ENCODE data around the gene RAB3IP. TPM values are rescaled to one million over a fixed set of nuclear protein-coding genes. Genes with fewer than 3 reads are reported as not detected.

RAB3IP gene
- total and polyA plus RNA-seq, 12 donors, result 14.2 to 33.3 (median 22.5) TPM

GRCh38 chr12:69824966-69825560 is 86.4 kb downstream of the RAB3IP start, which contains the start of gene MYRFL:
Gene MYRFL, plus strand, starts transcription at chr12:69825227. Its CDS starts 291 bp downstream, at chr12:69825518.
- intact Hi-C loops (cut with DNase I), result no loop called here
- ATAC-seq (no peak), DNase-seq (no peak)
- H3K27ac ChIP-seq, result no peak within 1 kb of the TSS
- no peaks in the 10 kb centered on the region for H3K9me3 ChIP-seq
- WGBS, 2 donors, result 79 to 85% methylated on average over 5 of the region's 5 CpGs
- H3K27me3 ChIP-seq, result peaks cover 0 to 7% (median 0%) of the 10 kb centered on the region in 7 donors
- peaks cover 0 to 19% (median 9%) of the 10 kb centered on the region in 9 donors for H3K4me1 ChIP-seq
- no peak within 1 kb of the TSS for H3K4me3 ChIP-seq
- H3K36me3 ChIP-seq, result no peaks in the 10 kb centered on the region
- TF ChIP-seq CTCF (IDR thresholded peaks at IDR 0.05), result no peak

DNA sequence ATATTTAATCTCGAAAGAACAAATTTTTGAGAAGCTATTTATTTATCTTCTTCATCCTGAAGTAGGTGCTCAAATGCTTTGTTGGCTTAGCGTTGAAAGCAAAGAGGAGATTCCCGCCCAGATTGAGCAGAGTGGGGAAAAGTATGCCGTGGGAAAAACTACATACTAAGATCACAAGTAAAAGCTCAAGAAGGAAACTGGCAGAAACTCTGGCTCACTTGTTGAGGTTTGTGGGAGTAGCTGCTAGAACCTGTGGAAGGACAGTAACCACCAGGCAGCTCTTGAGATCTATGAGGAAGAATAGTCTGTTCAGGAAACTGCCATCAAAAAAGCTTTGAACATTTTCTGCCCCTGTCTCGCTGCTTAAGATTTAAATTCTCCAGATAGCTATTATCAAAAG is 90.2 kb downstream of the RAB3IP start:
- TF ChIP-seq CTCF (IDR thresholded peaks at IDR 0.05), result no peak
- no peak for ATAC-seq
- Histone ChIP-seq H3K4me3 (no peak overlapping the region), H3K9me3 (no peaks in the 10 kb centered on the region), H3K36me3 (no peaks in the 10 kb centered on the region), H3K27me3 (peaks cover 0 to 7% (median 0%) of the 10 kb centered on the region in 7 donors), H3K27ac (no peak overlapping the region), H3K4me1 (no peaks in the 10 kb centered on the region)
- WGBS, 2 donors, result 69 to 71% methylated on average over 5 of the region's 5 CpGs
- intact Hi-C loops (cut with DNase I), result no loop called here
- DNase-seq, result no peak

GRCh38 chr12:69833696-69834095 is 95.0 kb downstream of the RAB3IP start:
- no peak for DNase-seq
- Histone ChIP-seq H3K36me3 (no peaks in the 10 kb centered on the region), H3K9me3 (no peaks in the 10 kb centered on the region), H3K4me1 (peaks cover 0 to 2% (median 0%) of the 10 kb centered on the region in 9 donors), H3K4me3 (no peak overlapping the region), H3K27me3 (no peaks in the 10 kb centered on the region), H3K27ac (no peak overlapping the region)
- TF ChIP-seq CTCF (IDR thresholded peaks at IDR 0.05), result no peak
- intact Hi-C loops (cut with DNase I), result no loop called here
- 66 to 96% methylated on average over 2 of the region's 2 CpGs for WGBS, 2 donors
- no peak for ATAC-seq

GRCh38 chr12:69834147-69834546 is 95.5 kb downstream of the RAB3IP start:
- no peaks in the 10 kb centered on the region for H3K27me3 ChIP-seq
- no peaks in the 10 kb centered on the region for H3K9me3 ChIP-seq
- H3K4me3 ChIP-seq, result no peak overlapping the region
- no peaks in the 10 kb centered on the region for H3K36me3 ChIP-seq
- WGBS, 2 donors, result 73 to 86% methylated on average over 2 of the region's 2 CpGs
- no peak overlapping the region for H3K27ac ChIP-seq
- no peak for TF ChIP-seq CTCF (IDR thresholded peaks at IDR 0.05)
- H3K4me1 ChIP-seq, result peaks cover 0 to 2% (median 0%) of the 10 kb centered on the region in 9 donors
- no peak for ATAC-seq
- intact Hi-C loops (cut with DNase I), result no loop called here
- DNase-seq, result no peak

Measured in heart right ventricle (tissue), 16 donors.